ENCODE results near the gene KIF5C.

KIF5C gene

DNA sequence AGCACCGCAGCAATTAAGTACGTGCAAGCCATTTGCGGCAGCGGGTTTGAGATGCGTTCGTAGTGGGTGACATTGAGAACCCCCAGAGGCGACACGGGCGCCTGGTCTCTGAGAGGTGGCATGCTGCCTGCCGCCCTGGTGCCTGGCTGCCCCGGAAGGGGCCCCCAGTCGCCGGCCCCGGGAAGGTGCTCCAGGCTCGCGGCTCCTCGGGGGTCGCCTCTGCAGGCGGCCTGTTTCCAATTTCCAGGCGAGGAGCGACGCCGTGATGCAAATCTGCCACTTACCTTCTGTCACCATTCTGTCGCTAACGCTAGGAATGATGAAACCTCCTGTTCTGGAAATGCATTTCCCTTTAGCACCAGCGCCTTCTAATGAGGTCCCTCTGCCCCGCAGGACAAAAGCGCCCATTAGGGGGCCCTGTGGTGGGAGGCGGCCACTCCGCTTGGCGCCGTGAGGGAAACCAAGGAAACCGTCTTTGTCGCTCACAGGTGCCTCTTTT, 13.0 kb downstream of the KIF5C start:
- DNase-seq = no peak

DNA sequence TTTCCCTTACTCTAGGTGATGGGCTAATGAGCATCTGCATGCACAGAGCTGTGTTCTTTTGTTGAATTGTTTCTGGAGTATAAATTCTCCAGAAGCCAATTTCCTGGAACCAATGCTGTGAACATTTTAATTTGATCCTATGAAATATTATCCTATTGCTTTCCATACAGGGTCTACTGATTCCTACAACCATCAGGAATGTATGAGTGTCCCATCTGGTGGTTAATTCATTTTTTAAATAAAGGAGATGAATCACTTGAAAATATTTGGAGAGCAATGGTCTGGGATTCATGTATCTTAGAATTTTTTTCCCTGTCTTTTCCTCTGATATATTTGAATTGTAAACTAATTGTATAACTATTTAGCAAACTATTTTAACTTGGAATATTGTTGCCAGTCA, 14.0 kb downstream of the KIF5C start:
- no peak for DNase-seq

DNA sequence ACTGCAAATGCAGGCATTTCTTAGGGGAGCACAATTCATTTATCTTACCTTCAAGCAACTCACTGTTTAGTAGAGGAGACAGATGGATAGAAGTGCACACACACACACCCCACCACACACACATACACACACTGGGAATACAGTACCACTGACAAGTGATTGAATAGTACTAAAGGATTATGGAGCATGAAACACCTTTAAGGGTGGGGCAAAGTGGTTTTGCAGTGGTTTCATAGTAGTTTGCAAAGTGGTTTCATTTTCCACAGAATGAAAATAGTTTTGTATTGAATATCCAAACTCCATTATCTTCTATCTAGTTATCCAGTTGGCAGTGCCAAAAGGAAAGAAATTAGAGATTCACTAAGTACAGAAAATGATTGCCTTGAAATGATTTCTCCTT, 18.9 kb downstream of the KIF5C start:
- DNase-seq = no peak

DNA sequence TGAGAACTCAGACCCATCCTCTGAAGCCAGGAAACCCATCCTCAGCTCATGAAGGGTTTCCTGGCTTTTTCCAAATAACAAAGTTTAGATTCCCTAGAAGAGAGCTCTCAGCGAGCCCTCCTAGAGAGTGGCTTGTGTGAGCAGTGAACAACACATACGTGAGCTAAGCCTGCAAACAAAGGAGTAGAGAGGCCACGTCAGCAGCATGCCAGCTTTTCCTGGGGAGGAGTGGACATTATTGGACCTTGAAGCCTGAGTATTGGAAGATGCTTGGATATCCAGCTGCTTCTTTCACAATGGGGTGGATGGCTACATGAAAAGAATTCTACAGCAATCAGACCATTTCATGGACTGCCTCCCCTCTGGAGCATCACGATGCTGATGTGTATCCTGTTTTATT, 21.1 kb downstream of the KIF5C start:
- DNase-seq = no peak

DNA sequence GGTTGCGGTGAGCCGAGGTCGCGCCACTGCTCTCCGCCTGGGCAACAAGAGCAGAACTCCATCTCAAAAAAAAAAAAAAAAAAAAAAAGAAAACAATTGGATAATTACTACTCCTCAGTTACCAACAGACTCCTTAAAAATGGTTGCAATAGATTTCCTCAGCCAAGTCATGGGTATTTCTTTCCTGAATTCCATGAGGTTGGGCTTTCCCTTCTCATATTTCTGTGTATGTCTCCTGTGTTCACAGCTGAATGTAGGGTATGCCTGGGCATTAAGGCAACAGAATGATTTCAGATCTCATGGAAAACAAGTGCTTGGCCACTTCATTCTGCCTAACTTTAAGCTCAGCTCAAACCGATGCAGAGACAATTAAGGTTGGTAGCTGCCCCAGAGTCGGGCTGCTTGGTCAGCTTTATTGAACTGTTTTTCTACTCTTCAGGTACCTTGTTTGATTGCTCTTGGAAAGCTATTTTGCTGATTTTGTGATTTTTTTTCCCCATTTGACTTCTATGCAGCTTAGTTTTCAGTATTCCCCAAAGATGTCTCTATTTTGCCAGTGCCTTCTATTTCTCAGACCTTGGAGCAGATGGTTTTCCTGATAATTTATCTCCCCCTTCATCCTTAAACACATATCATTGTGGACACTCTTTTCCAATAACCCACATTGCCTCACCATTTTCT, 24.8 kb downstream of the KIF5C start:
- DNase-seq = no peak

DNA sequence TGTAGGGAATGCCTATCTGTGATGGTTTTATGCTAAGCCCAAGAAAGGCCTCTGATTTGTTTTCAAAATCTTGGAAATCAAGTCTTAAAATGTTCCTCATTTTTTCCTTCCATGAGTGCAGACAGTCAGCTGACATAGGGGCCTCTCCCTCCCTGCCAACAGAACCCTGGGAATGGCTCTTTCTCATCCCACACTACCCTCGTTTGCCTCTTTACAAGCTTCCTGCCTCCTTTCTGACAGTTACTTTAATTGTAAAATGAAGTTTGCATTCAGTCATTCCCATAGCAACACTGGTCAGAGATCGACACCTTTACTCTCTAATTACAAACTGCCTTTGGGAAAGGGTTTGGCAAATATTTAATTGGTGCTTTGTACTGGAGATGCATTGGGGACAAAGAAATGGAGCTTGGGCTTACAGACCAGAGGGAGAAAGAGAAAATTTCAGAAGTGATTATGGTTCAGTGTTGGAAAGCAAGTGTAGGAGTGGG, 25.4 kb downstream of the KIF5C start:
- DNase-seq = no peak

DNA sequence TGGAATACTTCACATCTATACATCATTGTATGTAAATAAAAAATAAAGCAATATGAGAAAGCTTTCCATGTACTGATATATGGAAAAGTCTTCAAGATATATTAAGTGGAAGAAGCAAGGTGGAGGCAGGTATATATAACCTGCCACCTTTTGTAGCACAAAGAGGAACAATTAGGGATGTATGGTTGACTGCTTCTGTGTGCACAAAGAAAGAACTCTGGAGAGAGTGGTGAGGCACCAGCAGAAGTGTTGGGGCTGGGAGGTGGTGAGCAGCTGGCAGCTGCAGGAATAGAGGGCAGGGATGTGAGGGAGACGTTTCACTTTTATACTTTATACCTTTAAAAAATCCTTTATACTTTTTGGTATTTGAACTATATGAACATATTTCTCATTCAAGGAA, 26.1 kb downstream of the KIF5C start:
- DNase-seq = no peak

- no peak for DNase-seq
Measured at GRCh38 chr2:148902798-148903197, 27.8 kb downstream of the KIF5C start.

- no peak for DNase-seq
Measured at GRCh38 chr2:148903294-148903693, 28.3 kb downstream of the KIF5C start.

DNA sequence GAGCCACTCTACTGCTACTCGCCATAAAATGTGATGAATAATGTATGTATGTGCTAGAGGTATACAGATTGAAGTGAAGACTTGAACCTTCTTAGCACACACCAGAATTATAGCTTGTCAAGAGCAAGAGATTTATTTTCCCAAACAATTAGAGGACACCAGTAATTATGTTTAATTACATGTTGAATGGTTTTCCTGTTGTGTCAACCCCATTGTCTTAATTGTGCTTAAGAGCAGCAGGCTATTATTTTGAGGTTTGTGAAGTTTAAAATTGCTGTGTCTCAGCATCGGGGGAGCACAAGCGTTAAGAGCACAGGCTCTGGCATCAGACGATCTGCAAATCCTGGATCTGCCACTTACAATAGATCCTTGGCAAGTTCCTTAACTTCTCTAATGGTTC, 29.0 kb downstream of the KIF5C start:
- DNase-seq = no peak

- DNase-seq = no peak
Measured at GRCh38 chr2:148906124-148906523, 31.1 kb downstream of the KIF5C start.

GRCh38 chr2:148907085-148907785, 32.2 kb downstream of the KIF5C start:
- DNase-seq = no peak

GRCh38 chr2:148909114-148909513, 34.1 kb downstream of the KIF5C start:
- no peak for DNase-seq

- DNase-seq = no peak
Measured at GRCh38 chr2:148913061-148913460, 38.0 kb downstream of the KIF5C start.

DNA sequence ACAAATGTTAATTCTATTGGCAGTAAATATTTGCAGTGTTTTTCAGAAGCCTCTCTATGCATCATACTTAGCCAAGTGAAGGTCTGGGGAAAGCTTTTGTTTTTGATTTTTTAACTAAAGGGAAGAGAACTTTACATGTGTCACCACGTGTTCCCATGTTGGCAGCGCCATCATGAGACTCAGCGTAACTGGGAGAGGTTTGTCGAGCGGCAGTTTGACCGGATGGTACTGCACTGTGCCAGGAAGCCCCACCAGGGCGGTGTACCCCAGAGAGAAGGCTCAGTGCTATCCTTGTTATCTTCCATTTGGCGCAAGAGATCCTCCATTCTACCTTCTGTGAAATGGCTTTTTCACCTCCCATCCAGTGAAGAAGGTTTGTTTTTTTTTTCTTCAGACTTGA, 38.5 kb downstream of the KIF5C start:
- DNase-seq = no peak

DNA sequence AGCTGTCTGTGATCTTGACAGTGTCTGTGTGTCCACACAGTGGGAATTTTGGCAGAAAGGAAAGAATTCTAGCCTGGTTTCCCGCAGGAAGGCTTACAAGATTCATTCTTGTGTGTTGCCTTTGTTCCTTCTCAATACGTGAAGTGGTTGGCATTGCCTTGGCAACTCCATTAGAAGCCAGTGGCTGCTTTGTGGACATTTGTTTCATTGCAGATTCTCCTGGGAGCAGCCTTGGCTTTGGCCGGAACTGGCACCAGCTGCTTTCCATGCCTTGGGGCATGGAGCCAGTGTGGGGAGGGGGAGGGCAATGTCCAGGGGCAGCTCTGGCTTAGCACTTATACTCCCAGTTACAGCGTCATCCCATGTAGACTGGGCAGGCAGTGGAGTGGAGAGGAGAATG, 39.4 kb downstream of the KIF5C start:
- no peak for DNase-seq

- no peak for DNase-seq
Measured at GRCh38 chr2:148917431-148917830, 42.4 kb downstream of the KIF5C start.

- no peak for DNase-seq
Measured at GRCh38 chr2:148918554-148918953, 43.5 kb downstream of the KIF5C start.

DNA sequence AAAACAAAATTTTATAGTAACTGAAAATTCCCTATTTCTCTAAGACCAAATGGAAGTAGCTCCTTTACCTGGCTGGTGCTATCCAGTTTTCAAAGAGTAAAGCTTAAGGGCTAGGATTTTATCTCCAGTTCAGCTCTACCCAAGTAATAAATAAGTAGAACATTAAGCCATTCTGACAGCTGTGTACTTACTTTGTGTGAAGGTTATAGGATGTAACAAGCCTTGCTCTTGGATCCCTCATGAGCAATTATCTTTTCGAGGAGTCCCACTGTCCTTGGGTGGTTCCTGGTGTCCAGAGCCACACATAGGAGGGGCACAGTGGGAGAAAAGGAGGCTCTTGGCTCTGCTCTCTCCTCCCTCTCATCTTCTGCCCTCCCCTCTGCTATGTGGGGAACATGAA, 45.5 kb downstream of the KIF5C start:
- no peak for DNase-seq

- no peak for DNase-seq
Measured at GRCh38 chr2:148922062-148922461, 47.0 kb downstream of the KIF5C start.

DNA sequence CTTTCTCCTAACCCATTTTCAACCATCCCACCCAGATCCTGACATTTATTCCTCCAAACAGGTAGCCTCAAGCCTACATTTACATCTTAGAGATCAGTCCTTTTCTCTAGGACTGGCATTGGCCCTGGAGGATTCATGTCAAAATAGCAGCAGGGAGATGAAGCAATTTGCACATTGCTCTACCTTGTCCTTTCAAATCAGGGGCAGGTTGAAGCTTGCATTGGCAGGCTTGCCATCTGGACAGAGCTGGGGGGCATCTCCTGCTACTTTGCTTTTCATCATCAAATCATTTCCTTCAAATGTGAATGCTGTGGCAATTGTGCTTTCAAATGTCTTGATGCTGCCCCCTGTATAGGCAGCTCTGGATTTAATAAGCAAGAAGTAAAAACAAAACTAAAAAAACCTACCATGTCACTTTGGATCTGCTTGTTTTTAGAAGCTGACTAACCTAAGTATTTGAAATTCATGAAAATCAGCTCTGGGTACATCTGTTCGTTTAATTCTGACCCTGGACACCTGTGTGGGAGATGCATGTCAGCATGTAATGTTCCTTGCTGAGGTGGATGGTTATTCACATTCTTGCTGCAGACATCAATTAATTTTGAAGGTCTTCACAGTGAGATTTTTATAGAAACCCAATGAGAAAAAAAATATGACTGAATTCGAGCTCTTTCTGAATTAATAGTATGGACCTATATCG, 47.9 kb downstream of the KIF5C start:
- DNase-seq = no peak

DNA sequence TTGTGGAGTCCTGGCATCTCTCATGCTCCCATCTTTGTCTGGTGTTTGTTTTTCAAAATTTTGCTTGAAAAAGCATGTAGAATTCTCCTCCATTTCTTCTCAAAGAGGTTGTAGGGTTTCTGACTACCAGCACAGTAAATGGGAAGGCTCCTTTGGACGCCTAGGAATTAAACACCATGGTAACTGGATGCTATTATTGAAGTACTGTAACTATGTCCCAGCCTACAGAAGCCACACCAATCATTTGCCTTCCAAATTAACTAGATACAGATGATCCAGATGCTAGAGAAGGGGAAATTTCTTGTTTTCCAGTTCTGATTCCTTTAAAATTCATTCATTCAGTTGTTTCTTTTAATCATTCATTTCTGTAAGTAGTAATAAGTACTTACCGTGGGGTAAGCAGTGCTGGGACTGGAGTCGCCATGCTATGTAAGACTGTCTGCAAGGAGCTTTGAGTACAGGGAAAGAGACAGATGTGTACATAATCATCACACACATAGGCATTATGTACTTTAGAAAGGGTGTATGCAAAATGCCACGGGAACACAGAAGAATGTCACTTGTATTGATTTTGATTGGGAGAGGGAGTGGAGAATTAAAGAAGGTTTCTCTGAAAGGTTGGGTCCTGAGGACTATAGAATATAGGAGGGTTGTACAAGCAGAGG, 49.6 kb downstream of the KIF5C start:
- DNase-seq = no peak

DNA sequence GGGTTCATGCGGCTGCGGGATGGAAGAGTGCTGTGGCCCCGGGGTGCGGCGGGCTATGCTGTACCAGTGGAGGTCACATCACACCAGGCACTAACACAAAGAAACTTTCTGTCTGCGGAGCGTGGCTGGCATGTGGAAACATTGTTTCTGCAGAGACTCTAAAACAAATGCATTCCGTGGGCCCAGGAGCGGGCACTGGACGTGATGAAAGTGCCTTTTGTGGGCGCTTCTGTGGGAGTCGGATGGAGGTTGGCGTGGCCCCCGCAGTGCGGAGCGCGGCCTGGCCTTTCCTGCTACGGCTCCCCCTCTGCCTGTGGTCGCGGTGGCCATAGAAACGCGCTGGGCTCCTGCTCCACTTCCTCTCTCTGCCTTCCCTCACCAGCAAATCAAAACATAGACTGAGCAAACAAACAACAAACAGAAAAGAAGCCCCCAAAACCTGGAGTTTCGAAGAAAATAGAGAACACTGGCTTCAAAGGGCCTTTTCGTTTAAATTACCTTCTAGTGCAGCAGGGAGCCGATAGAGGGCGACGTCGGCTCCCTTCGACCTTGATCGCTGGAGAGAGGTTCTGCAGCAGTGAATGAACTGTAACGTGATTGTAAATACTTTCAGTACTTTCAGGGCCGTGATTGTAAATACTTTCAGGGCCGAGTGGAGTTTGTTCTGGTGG, 51.4 kb downstream of the KIF5C start:
- peak; percentile 55 to 57 for DNase-seq
